ENCODE results near the gene ACOT7. TPM values are rescaled to one million over a fixed set of nuclear protein-coding genes. Genes with fewer than 3 reads are reported as not detected.
A peak's percentile ranks its signal among the peaks of the same experiment; 100 is the strongest.
"Not testable (repeated sequence)": the region's sequence is repeated elsewhere in the genome, so short reads cannot be mapped to it uniquely, and the experiment has no call there.

ACOT7 gene
- total RNA-seq, 1 experiment from 2014 or later, result 33.9 TPM

DNA sequence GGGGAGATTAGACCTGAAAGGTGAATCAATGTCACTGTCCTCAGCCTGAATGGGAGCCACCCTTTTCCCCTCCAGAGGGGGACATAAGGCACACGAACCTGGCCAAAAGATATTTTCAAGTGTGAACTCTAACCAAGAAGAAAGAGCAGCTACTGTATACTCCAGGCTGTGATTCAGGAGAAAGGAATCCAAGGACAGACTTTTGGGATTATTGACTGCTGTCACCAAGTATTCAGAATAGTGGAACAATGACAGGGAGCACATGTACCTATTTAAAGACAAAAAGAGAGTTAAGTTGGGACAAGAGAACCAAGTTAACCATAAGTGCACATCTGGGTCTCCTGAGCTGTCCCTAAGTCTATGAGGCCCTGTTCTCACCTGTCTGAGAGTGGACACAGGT, 160.2 kb downstream of the ACOT7 start:
- no peak for DNase-seq (ENCODE audit: low spot score)

- DNase-seq (ENCODE audit: low spot score), result no peak
Observed at GRCh38 chr1:6225651-6226050, 167.9 kb downstream of the ACOT7 start.

GRCh38 chr1:6224718-6225117, 168.8 kb downstream of the ACOT7 start:
- no peak for DNase-seq (ENCODE audit: low spot score)

- no peak for DNase-seq (ENCODE audit: low spot score)
Observed at GRCh38 chr1:6223617-6224016, 169.9 kb downstream of the ACOT7 start.

DNA sequence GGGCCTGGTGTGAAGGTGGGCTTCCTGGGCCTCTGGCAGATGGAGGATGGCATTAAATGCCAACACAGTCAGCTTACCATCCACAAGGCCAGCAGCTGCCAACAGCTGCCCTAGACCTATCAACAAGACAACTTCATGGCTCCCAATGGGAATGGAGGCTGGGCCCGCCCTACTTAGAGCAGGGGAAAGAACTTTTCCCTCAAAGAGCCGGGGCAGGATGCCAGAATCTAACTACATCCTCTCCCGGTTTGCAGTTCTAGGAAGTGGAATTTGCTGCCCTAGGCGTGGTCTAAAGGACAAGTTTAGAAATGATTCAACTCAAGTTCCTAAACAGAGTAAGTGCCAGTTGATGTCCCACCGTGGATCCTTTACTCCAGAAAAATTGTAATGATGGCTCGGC, 170.9 kb downstream of the ACOT7 start:
- no peak for DNase-seq (ENCODE audit: low spot score)

DNA sequence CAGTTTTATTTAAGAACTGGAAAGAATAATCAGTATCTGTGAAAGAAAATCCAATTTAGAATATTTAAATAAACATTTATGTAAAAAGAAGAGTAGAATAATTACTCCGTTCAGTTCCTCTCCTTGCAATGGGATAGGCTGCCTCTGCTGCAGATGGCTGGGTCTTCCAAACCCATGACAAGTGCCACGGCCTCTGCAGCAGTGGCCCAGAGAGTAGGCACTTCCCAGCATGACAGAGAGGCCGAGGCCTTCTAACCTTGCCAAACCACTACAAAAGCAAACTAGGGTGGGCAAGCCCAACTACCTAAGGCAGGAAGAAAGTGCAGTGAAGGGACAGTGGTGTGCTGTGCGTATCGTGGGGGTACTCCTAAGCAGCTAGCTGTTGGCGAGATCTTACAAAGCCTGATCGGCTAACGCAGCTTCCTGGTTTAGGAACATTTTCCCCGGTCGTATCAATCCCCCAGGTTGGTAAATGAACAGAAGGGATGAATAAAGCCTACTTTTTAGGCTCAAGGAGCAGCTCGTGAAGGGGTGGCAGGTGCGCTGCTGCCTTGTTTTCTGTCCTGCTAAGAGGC, 172.3 kb downstream of the ACOT7 start:
- no peak for DNase-seq (ENCODE audit: low spot score)

DNA sequence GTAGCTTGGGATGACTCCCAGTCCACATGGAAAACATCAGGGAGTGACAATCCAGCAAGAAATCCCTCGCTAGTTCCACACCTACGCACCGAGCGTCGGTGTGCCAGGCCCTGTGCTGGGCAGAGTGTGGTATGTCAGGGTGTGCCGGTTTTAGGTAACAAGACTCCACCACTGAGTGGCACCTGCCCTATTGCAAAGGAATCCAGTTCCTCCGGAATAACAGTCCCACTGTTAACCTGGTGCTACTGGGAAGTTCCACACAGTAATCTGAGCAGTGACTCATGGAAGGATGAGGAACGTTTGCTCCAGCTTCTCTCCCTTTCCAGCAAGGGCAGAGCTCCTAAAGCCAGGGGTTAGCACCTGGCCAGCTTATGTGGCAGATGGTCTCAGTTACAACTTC, 173.3 kb downstream of the ACOT7 start:
- peak; percentile 80 for DNase-seq (ENCODE audit: low spot score)

GRCh38 chr1:6219641-6220040, 173.9 kb downstream of the ACOT7 start:
- DNase-seq (ENCODE audit: low spot score), result not testable (repeated sequence)

DNA sequence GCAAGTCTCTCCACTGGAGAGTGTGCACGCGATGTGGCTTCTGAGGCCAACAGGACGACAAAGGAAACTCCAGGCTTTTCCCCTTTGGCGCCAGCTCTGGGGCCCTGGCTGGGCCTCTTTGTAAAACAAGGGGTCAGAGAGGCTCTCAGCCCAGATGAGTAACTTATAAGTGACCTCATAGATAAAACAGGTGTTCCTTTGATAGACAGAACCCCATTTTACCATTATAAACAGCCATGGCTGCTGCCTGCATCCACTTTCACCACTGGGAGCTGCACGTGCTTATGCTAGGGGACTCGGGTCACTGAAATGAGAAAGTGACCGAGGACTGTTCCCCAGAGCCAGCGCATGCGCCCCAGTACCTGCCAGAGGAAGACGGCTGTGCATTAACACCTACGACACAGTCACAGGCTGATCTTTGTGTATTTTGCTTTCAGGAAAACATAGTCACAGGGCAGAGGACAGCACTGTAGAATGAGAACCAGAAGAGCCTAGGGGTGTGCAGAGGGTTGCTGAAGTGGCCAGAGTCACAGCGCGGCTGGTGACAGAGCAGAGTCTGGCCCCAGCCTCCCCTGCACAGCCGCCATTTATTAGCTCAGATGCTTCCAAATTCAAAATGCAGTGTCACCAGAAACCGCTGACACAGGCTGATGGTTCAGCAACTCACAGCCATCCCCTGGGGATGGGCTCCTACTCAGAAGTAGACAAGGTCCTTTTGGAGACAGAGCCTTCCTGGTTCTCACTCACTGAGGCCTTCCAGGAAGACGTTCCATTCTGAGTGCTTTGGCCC, 175.0 kb downstream of the ACOT7 start:
- no peak for DNase-seq (ENCODE audit: low spot score)

Small RNA genes within 50 kb of the gene (small RNA-seq; reads per million reads assigned to genes)
- not detected for gene MIR4252

Other genes with a start within 250 kb of the ACOT7 start
- 0.18 and 0.25 TPM in 2 replicates for gene CHD5, start 213.4 kb downstream of the ACOT7 start, total RNA-seq (2014; rRNA removed; shearing (Covaris generic))
- gene RPL22, start 194.2 kb downstream of the ACOT7 start, total RNA-seq (2014; rRNA removed; shearing (Covaris generic)), result 119 and 132 TPM in 2 replicates
- gene RNF207, start 187.6 kb downstream of the ACOT7 start, total RNA-seq (2014; rRNA removed; shearing (Covaris generic)), result 21.4 and 22.7 TPM in 2 replicates
- 95.3 and 95.5 TPM in 2 replicates for gene ICMT, start 157.8 kb downstream of the ACOT7 start, total RNA-seq (2014; rRNA removed; shearing (Covaris generic))
- gene HES3, start 149.6 kb downstream of the ACOT7 start, total RNA-seq (2014; rRNA removed; shearing (Covaris generic)), result not detected in 2 replicates
- gene GPR153, start 132.7 kb downstream of the ACOT7 start, total RNA-seq (2014; rRNA removed; shearing (Covaris generic)), result 4.1 and 4.8 TPM in 2 replicates
- gene HES2, start 26.2 kb upstream of the ACOT7 start, total RNA-seq (2014; rRNA removed; shearing (Covaris generic)), result 0.16 TPM in 1 of 2 replicates, not detected in the other
- 1.9 and 5.2 TPM in 2 replicates for gene ESPN, start 31.0 kb upstream of the ACOT7 start, total RNA-seq (2014; rRNA removed; shearing (Covaris generic))
- gene TNFRSF25, start 72.4 kb upstream of the ACOT7 start, total RNA-seq (2014; rRNA removed; shearing (Covaris generic)), result 9.7 and 15.0 TPM in 2 replicates
- gene PLEKHG5, start 97.9 kb upstream of the ACOT7 start, total RNA-seq (2014; rRNA removed; shearing (Covaris generic)), result 12.5 and 14.6 TPM in 2 replicates
- 21.0 and 23.7 TPM in 2 replicates for gene NOL9, start 160.7 kb upstream of the ACOT7 start, total RNA-seq (2014; rRNA removed; shearing (Covaris generic))
- not detected in 2 replicates for gene TAS1R1, start 161.5 kb upstream of the ACOT7 start, total RNA-seq (2014; rRNA removed; shearing (Covaris generic))
- 28.5 and 37.2 TPM in 2 replicates for gene ZBTB48, start 186.2 kb upstream of the ACOT7 start, total RNA-seq (2014; rRNA removed; shearing (Covaris generic))
- gene KLHL21, start 209.1 kb upstream of the ACOT7 start, total RNA-seq (2014; rRNA removed; shearing (Covaris generic)), result 52.0 and 52.1 TPM in 2 replicates
- gene PHF13, start 220.0 kb upstream of the ACOT7 start, total RNA-seq (2014; rRNA removed; shearing (Covaris generic)), result 8.8 and 11.5 TPM in 2 replicates
- gene THAP3, start 231.1 kb upstream of the ACOT7 start, total RNA-seq (2014; rRNA removed; shearing (Covaris generic)), result 19.6 and 22.7 TPM in 2 replicates

Data from HT-29 (cell line).